Karpas-422 (cell line): ENCODE measurements around the gene PYCR2. TPM values are rescaled to one million over a fixed set of nuclear protein-coding genes. Genes with fewer than 3 reads are reported as not detected.

Source experiments
- DNase-seq: peaks from one replicate; pipeline ENCODE4 v3.0.0-alpha.2; 2015
- H2AFZ ChIP-seq: fragments of 200-600 bp; sonication (generic); 2 replicates; pipeline ENCODE4 v1.6.1; 2014; ENCODE audit warnings: antibody characterized with exemption, low read length, mixed read lengths
- H3K27ac ChIP-seq: fragments of 200-600 bp; sonication (generic); 2 replicates; pipeline ENCODE4 v1.5.1; 2014; ENCODE audit warnings: mild to moderate bottlenecking, low read length, moderate library complexity
- H3K27me3 ChIP-seq: fragments of 200-600 bp; sonication (generic); 2 replicates; pipeline ENCODE4 v1.6.1; 2014; ENCODE audit warnings: low read length, mixed read lengths
- H3K36me3 ChIP-seq: fragments of 200-600 bp; sonication (generic); 2 replicates; pipeline ENCODE4 v1.6.1; 2014; ENCODE audit warnings: low read length, mixed read lengths; ENCODE audit not compliant: insufficient read depth
- H3K4me1 ChIP-seq: fragments of 200-600 bp; sonication (generic); 2 replicates; pipeline ENCODE4 v1.6.1; 2014; ENCODE audit warnings: mild to moderate bottlenecking, low read length, mixed read lengths
- H3K4me2 ChIP-seq: fragments of 200-600 bp; sonication (generic); 2 replicates; pipeline ENCODE4 v1.6.1; 2014; ENCODE audit warnings: low read length, low read depth, mild to moderate bottlenecking; ENCODE audit not compliant: poor library complexity, severe bottlenecking
- H3K4me3 ChIP-seq: fragments of 200-600 bp; sonication (generic); 2 replicates; pipeline ENCODE4 v1.5.1; 2014; ENCODE audit warnings: mild to moderate bottlenecking, antibody characterized with exemption, low read length, mixed read lengths
- H3K79me2 ChIP-seq: fragments of 200-600 bp; sonication (generic); 2 replicates; pipeline ENCODE4 v1.6.1; 2014; ENCODE audit warnings: mild to moderate bottlenecking, low read length, mixed read lengths
- H3K9ac ChIP-seq: fragments of 200-600 bp; sonication (generic); 2 replicates; pipeline ENCODE4 v1.6.0; 2014; ENCODE audit warnings: low read length
- H3K9me2 ChIP-seq: fragments of 200-600 bp; sonication (generic), shearing (Covaris generic); replicated peaks from 2 replicates; pipeline ENCODE4 v1.6.0; 2014; ENCODE audit warnings: mild to moderate bottlenecking, low read length, moderate library complexity; ENCODE audit not compliant: insufficient read depth
- H3K9me3 ChIP-seq: fragments of 300-700, 200-600 bp; sonication (generic); 2 replicates; pipeline ENCODE4 v1.6.1; 2014; ENCODE audit warnings: low read length, mixed read lengths
- H4K20me1 ChIP-seq: fragments of 200-600 bp; sonication (generic); 2 replicates; pipeline ENCODE4 v1.6.1; 2014; ENCODE audit warnings: mild to moderate bottlenecking, antibody characterized with exemption, low read length, low read depth; ENCODE audit not compliant: insufficient read depth
- total RNA-seq: library from RNA; depleted of rRNA; stranded (reverse); fragments of >200 nt; shearing (Covaris generic); gene quantifications from 2 replicates; pipeline ENCODE4 v1.2.3, GENCODE V29; 2014; ENCODE audit warnings: low replicate concordance

The PYCR2 gene
- total RNA-seq, 1 experiment from 2014 or later: 57.0 TPM

GRCh38 chr1:225876900-225877510 is 47.0 kb downstream of the PYCR2 start:
- Histone ChIP-seq H3K27ac (no peak overlapping the region), H3K4me2 (no peak overlapping the region), H3K9me2 (no peaks in the 10 kb centered on the region), H3K4me3 (no peak overlapping the region), H4K20me1 (0 out of 2 replicates have a peak, but pooled peaks cover 4% of the 10 kb centered on the region), H3K4me1 (peaks cover 8% of the 10 kb centered on the region), H3K36me3 (no peaks in the 10 kb centered on the region), H3K27me3 (no peaks in the 10 kb centered on the region), H3K9ac (no peak overlapping the region), H3K79me2 (no peaks in the 10 kb centered on the region), H3K9me3 (no peaks in the 10 kb centered on the region), H2AFZ (no peak overlapping the region)
- no peak for DNase-seq

- Histone ChIP-seq H3K4me1 (no peaks in the 10 kb centered on the region), H3K9ac (no peak overlapping the region), H4K20me1 (0 out of 2 replicates have a peak, but pooled peaks cover 4% of the 10 kb centered on the region), H3K27me3 (no peaks in the 10 kb centered on the region), H3K27ac (no peak overlapping the region), H2AFZ (no peak overlapping the region), H3K4me3 (no peak overlapping the region), H3K79me2 (no peaks in the 10 kb centered on the region), H3K9me3 (no peaks in the 10 kb centered on the region), H3K36me3 (no peaks in the 10 kb centered on the region), H3K9me2 (no peaks in the 10 kb centered on the region), H3K4me2 (no peak overlapping the region)
- no peak for DNase-seq
Observed at GRCh38 chr1:225875044-225875815, 48.8 kb downstream of the PYCR2 start.

DNA sequence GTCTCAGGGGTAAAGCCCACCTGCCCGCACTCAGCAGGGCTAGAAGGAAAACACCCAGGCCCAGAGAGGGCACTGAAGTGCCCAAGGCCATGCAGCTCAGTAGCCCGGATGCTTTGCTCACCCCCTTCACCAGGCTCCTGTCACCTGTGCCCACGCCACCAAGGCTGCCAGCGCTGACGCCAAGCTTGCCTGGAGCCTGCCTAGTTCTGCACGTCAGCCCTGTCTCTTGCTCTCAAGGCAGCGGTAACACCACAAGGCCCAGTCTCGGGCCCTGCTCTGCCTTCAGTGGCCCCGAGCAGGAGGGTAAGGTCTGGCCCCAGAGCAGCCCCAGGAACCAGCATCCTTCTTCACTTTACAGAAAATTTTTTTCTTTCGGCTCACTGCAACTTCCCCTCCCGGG is 49.6 kb downstream of the PYCR2 start:
- no peaks in the 10 kb centered on the region for H3K9me3 ChIP-seq
- no peak for DNase-seq
- no peak overlapping the region for H3K27ac ChIP-seq
- no peak overlapping the region for H2AFZ ChIP-seq
- no peaks in the 10 kb centered on the region for H3K79me2 ChIP-seq
- H3K27me3 ChIP-seq: no peaks in the 10 kb centered on the region
- no peaks in the 10 kb centered on the region for H3K4me1 ChIP-seq
- H3K4me3 ChIP-seq: no peak overlapping the region
- no peaks in the 10 kb centered on the region for H3K36me3 ChIP-seq
- H3K9ac ChIP-seq: no peak overlapping the region
- H4K20me1 ChIP-seq: 0 out of 2 replicates have a peak, but pooled peaks cover 4% of the 10 kb centered on the region
- no peak overlapping the region for H3K4me2 ChIP-seq
- no peaks in the 10 kb centered on the region for H3K9me2 ChIP-seq

DNA sequence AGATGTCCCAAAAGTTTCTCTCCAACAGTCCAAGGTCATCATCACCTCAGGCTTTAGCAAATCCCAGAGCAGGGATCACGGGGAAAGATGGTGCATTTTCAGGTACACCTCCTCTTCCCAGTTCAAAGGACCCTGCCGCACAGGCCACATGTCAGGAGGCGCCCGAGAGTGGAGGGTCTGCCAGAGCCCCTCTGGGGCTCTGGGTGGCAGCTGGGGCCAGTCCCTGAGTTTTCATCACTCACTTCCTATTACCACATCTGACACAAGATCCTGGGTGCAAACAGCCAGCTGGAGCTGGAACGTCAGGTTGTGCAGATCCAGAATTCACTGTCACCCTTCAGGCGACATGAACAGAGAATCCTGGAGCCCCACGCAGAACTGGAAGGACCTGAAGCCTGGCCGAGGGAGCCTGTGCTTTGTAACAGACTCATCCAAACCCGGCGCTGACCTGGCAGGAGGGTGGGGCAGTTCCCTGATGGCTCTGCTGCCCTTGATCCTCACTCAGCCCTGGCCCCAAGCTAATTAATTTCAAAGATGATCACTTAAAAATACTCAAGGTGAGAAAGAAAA is 50.7 kb downstream of the PYCR2 start:
- Histone ChIP-seq H3K27ac (no peak overlapping the region), H3K9ac (no peak overlapping the region), H3K9me3 (no peaks in the 10 kb centered on the region), H3K79me2 (no peaks in the 10 kb centered on the region), H3K4me1 (no peaks in the 10 kb centered on the region), H3K4me2 (no peak overlapping the region), H3K4me3 (no peak overlapping the region), H3K9me2 (no peaks in the 10 kb centered on the region), H4K20me1 (0 out of 2 replicates have a peak, but pooled peaks cover 4% of the 10 kb centered on the region), H3K27me3 (no peaks in the 10 kb centered on the region), H3K36me3 (no peaks in the 10 kb centered on the region), H2AFZ (no peak overlapping the region)
- no peak for DNase-seq

- H3K9ac ChIP-seq: no peak overlapping the region
- H3K27ac ChIP-seq: no peak overlapping the region
- no peaks in the 10 kb centered on the region for H3K9me3 ChIP-seq
- H3K4me1 ChIP-seq: no peaks in the 10 kb centered on the region
- no peak for DNase-seq
- no peaks in the 10 kb centered on the region for H3K79me2 ChIP-seq
- H3K4me3 ChIP-seq: no peak overlapping the region
- H2AFZ ChIP-seq: no peak overlapping the region
- H3K36me3 ChIP-seq: no peaks in the 10 kb centered on the region
- H3K27me3 ChIP-seq: no peaks in the 10 kb centered on the region
- H3K4me2 ChIP-seq: no peak overlapping the region
- H4K20me1 ChIP-seq: no peaks in the 10 kb centered on the region
- H3K9me2 ChIP-seq: no peaks in the 10 kb centered on the region
Observed at GRCh38 chr1:225872075-225872430, 52.0 kb downstream of the PYCR2 start.

DNA sequence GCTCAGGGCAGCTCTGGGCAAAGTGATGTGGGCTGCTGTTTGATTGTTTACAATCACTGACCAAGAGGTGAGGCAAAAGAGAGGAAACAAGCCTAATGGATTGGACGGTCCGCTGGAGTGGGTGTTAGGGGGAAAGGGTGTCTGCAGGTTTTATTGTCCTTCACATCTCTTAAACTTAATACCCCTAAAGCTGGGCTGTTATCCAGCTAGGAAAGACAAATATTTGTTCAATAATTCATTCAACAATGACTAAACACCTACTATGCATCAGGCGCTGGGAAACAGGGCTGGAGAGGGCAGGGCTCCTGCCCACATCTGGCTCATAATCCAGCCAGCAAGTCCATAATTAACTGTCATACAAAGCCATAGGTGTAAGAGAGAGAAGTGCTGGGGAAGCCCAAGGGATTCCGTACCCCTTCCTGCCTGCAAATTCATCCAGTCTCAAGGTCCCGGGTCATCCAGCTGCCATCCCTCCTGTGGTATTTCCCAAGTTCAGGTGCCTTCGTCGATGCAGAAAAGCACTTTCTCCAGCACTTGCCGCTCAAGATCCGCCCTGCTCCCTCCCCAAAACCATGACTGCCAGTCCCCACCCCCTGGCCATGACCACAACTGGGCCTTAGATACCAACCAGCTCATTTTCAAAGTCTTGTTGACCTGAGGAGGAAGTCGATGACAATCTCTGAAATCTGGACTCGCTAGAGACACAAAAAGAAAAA is 52.5 kb downstream of the PYCR2 start:
- Histone ChIP-seq H3K79me2 (no peaks in the 10 kb centered on the region), H3K4me2 (no peak overlapping the region), H3K4me3 (no peak overlapping the region), H3K4me1 (no peaks in the 10 kb centered on the region), H3K27ac (no peak overlapping the region), H2AFZ (no peak overlapping the region), H3K36me3 (no peaks in the 10 kb centered on the region), H3K27me3 (no peaks in the 10 kb centered on the region), H3K9me3 (no peaks in the 10 kb centered on the region), H4K20me1 (no peaks in the 10 kb centered on the region), H3K9me2 (no peaks in the 10 kb centered on the region), H3K9ac (no peak overlapping the region)
- no peak for DNase-seq

GRCh38 chr1:225870911-225871310 is 53.1 kb downstream of the PYCR2 start:
- H2AFZ ChIP-seq: no peak overlapping the region
- H3K9me2 ChIP-seq: no peaks in the 10 kb centered on the region
- no peak for DNase-seq
- H3K36me3 ChIP-seq: no peaks in the 10 kb centered on the region
- no peaks in the 10 kb centered on the region for H3K9me3 ChIP-seq
- no peak overlapping the region for H3K4me2 ChIP-seq
- no peaks in the 10 kb centered on the region for H3K27me3 ChIP-seq
- H3K4me3 ChIP-seq: no peak overlapping the region
- H4K20me1 ChIP-seq: no peaks in the 10 kb centered on the region
- H3K4me1 ChIP-seq: no peaks in the 10 kb centered on the region
- H3K27ac ChIP-seq: no peak overlapping the region
- no peaks in the 10 kb centered on the region for H3K79me2 ChIP-seq
- H3K9ac ChIP-seq: no peak overlapping the region
